ENCODE measurements around the gene VRK2.

DNA sequence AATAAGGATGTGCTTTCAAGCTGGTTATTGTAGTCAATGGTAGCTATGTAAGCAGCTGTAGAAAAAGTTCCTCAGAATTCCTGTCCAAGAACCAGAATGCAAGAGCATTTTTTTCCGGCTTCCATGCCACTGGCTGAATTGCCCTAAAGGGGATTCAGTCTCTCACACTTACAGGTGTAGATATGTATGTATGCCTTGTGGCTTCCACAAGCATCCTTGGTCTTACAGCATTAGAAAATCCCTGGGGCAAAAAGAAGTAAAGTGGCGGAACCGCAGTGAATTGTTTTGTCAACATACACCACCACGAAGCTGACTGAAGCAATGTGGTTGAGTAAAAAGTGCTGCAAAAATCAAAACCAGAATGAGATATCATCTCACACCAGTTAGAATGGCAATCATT is 139.9 kb downstream of the VRK2 start:
- TF ChIP-seq, protein P1, sequence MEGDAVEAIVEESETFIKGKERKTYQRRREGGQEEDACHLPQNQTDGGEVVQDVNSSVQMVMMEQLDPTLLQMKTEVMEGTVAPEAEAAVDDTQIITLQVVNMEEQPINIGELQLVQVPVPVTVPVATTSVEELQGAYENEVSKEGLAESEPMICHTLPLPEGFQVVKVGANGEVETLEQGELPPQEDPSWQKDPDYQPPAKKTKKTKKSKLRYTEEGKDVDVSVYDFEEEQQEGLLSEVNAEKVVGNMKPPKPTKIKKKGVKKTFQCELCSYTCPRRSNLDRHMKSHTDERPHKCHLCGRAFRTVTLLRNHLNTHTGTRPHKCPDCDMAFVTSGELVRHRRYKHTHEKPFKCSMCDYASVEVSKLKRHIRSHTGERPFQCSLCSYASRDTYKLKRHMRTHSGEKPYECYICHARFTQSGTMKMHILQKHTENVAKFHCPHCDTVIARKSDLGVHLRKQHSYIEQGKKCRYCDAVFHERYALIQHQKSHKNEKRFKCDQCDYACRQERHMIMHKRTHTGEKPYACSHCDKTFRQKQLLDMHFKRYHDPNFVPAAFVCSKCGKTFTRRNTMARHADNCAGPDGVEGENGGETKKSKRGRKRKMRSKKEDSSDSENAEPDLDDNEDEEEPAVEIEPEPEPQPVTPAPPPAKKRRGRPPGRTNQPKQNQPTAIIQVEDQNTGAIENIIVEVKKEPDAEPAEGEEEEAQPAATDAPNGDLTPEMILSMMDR (IDR thresholded peaks at IDR 0.05; ENCODE audit: low read length) = no peak
- TF ChIP-seq EZH2 (IDR thresholded peaks at IDR 0.05; ENCODE audit: borderline replicate concordance, low read length) = no peak

Measured in OCI-LY1 (cell line).